Neutrophil (primary cell): ENCODE data around the gene FKBP4.

ENCODE experiments used
- H3K27ac ChIP-seq: fragments of 200-600 bp; sonication (generic); 2 replicates; pipeline ENCODE4 v1.5.1; 2016; ENCODE audit warnings: mild to moderate bottlenecking, moderate library complexity
- H3K27me3 ChIP-seq: fragments of 200-600 bp; sonication (generic); 2 replicates; pipeline ENCODE4 v1.6.0; 2016; ENCODE audit warnings: mild to moderate bottlenecking
- H3K36me3 ChIP-seq: fragments of 200-600 bp; sonication (generic); 2 replicates; pipeline ENCODE4 v1.5.1; 2017
- H3K4me1 ChIP-seq, 2 experiments: fragments of 200-600 bp in 1 of 2; sonication (generic) in 1 of 2; 1 replicate in 1 of 2; 2 replicates in 1 of 2; pipeline versions ENCODE4 v1.5.1 to v1.6.1; 2013 to 2016; ENCODE audit warnings: low read depth in 1 of 2, low read length in 1 of 2, mild to moderate bottlenecking in 1 of 2, moderate library complexity in 1 of 2; ENCODE audit not compliant: control insufficient read depth in 1 of 2, insufficient read depth in 1 of 2
- H3K4me3 ChIP-seq, 2 experiments: fragments of 200-600 bp in 1 of 2; sonication (generic) in 1 of 2; 1 replicate in 1 of 2; 2 replicates in 1 of 2; pipeline ENCODE4 v1.5.1; 2013 to 2016; ENCODE audit warnings: low read depth in 1 of 2, low read length in 1 of 2, mild to moderate bottlenecking in 1 of 2, moderate library complexity in 1 of 2
- H3K9me3 ChIP-seq: fragments of 200-600 bp; sonication (generic); 2 replicates; pipeline ENCODE4 v1.5.1; 2016
- CTCF ChIP-seq: fragments of 200-600 bp; sonication (generic); IDR thresholded peaks from 2 replicates; pipeline ENCODE4 v1.5.1; 2016; ENCODE audit warnings: antibody characterized with exemption

The FKBP4 gene

GRCh38 chr12:2835691-2836403 is 41.1 kb downstream of the FKBP4 start:
- peaks cover 10% of the 10 kb centered on the region for H3K27me3 ChIP-seq
- H3K9me3 ChIP-seq: no peaks in the 10 kb centered on the region
- TF ChIP-seq CTCF: no peak

GRCh38 chr12:2836574-2836973 is 41.8 kb downstream of the FKBP4 start:
- Histone ChIP-seq H3K9me3 (no peaks in the 10 kb centered on the region), H3K4me3 (no peak overlapping the region), H3K27me3 (peaks cover 10% of the 10 kb centered on the region), H3K36me3 (no peaks in the 10 kb centered on the region), H3K4me1 (peaks cover 6 to 7% of the 10 kb centered on the region in 2 experiments), H3K27ac (no peak overlapping the region)
- TF ChIP-seq CTCF: no peak

More at GRCh38 chr12:2835691-2836403, 41.1 kb downstream of the FKBP4 start:
- Histone ChIP-seq H3K4me3 (no peak overlapping the region), H3K4me1 (peaks cover 6 to 7% of the 10 kb centered on the region in 2 experiments), H3K27ac (no peak overlapping the region), H3K36me3 (no peaks in the 10 kb centered on the region)

- Histone ChIP-seq H3K9me3 (no peaks in the 10 kb centered on the region), H3K27me3 (no peaks in the 10 kb centered on the region), H3K4me3 (no peak overlapping the region), H3K27ac (no peak overlapping the region), H3K36me3 (no peaks in the 10 kb centered on the region), H3K4me1 (peaks cover 6 to 7% of the 10 kb centered on the region in 2 experiments)
- no peak for TF ChIP-seq CTCF
Measured at GRCh38 chr12:2841056-2841650, 46.4 kb downstream of the FKBP4 start.

GRCh38 chr12:2842948-2843347 is 48.2 kb downstream of the FKBP4 start:
- H3K4me3 ChIP-seq: no peak overlapping the region
- no peaks in the 10 kb centered on the region for H3K27me3 ChIP-seq
- no peaks in the 10 kb centered on the region for H3K9me3 ChIP-seq
- TF ChIP-seq CTCF: no peak
- no peaks in the 10 kb centered on the region for H3K4me1 ChIP-seq
- H3K27ac ChIP-seq: no peak overlapping the region
- no peaks in the 10 kb centered on the region for H3K36me3 ChIP-seq

- H3K36me3 ChIP-seq: no peaks in the 10 kb centered on the region
- H3K4me1 ChIP-seq: no peaks in the 10 kb centered on the region
- no peak overlapping the region for H3K27ac ChIP-seq
- no peak overlapping the region for H3K4me3 ChIP-seq
- H3K27me3 ChIP-seq: no peaks in the 10 kb centered on the region
- TF ChIP-seq CTCF: no peak
- no peaks in the 10 kb centered on the region for H3K9me3 ChIP-seq
Measured at GRCh38 chr12:2844786-2845185, 50.0 kb downstream of the FKBP4 start.
